PC-3 (cell line): ENCODE results near the gene LRRC4B. TPM values are rescaled to one million over a fixed set of nuclear protein-coding genes. Genes with fewer than 3 reads are reported as not detected.

ENCODE experiments used
- ATAC-seq: fragments of 200-7000 bp; cut with Tn5 transposase; 2 replicates; pipeline ENCODE4 v1.9.1; 2020; ENCODE audit warnings: mild to moderate bottlenecking, moderate library complexity
- BruUV-seq: library from RNA; stranded (reverse); fragments of 400-500 nt; replicated peaks from 2 replicates; lab custom pipeline; 2021; lab: Mats Ljungman, UMichigan
- CTCF ChIA-PET: fragments of 300-600 bp; sonication (Branson Sonifier 250); formaldehyde crosslinking; loops from one replicate; lab custom pipeline; 2022; ENCODE audit warnings: antibody characterized with exemption; lab: Charles Lee
- POLR2A ChIA-PET: fragments of 300-600 bp; sonication (Branson Sonifier 250); formaldehyde crosslinking; loops from one replicate; lab custom pipeline; 2022; ENCODE audit warnings: antibody characterized with exemption; ENCODE audit not compliant: unreplicated experiment; lab: Charles Lee
- DNase-seq: peaks from one replicate; pipeline ENCODE4 v3.0.0-alpha.2; 2015
- H2AFZ ChIP-seq: fragments of 300-600 bp; sonication (generic); 2 replicates; pipeline ENCODE4 v1.6.0; 2016; ENCODE audit warnings: antibody characterized with exemption, low read length
- H3F3A ChIP-seq: fragments of 300-600 bp; sonication (generic); one replicate; pipeline ENCODE4 v1.6.0; 2017; ENCODE audit warnings: antibody characterized with exemption, low read length, control low read depth, mild to moderate bottlenecking; ENCODE audit not compliant: unreplicated experiment
- H3K27ac ChIP-seq: fragments of 300-600 bp; sonication (generic); 2 replicates; pipeline ENCODE4 v1.5.1; 2016; ENCODE audit warnings: mild to moderate bottlenecking, low read length
- H3K27me3 ChIP-seq: fragments of 300-600 bp; sonication (generic); 2 replicates; pipeline ENCODE4 v1.6.1; 2016; ENCODE audit warnings: low read length, mixed read lengths
- H3K36me3 ChIP-seq: fragments of 300-600 bp; sonication (generic); 2 replicates; pipeline ENCODE4 v1.6.1; 2016; ENCODE audit warnings: low read depth, mixed run types, low read length, mixed read lengths
- H3K4me1 ChIP-seq: fragments of 300-600 bp; sonication (generic); 2 replicates; pipeline ENCODE4 v1.5.1; 2016; ENCODE audit warnings: low read length; ENCODE audit not compliant: insufficient read depth
- H3K4me2 ChIP-seq: fragments of 300-600 bp; sonication (generic); 2 replicates; pipeline ENCODE4 v1.6.0; 2016; ENCODE audit warnings: low read length
- H3K4me3 ChIP-seq: fragments of 300-600 bp; sonication (generic); 2 replicates; pipeline ENCODE4 v1.5.1; 2016; ENCODE audit warnings: mild to moderate bottlenecking, low read length, mixed read lengths
- H3K79me2 ChIP-seq: fragments of 300-600 bp; sonication (generic); 2 replicates; pipeline ENCODE4 v1.6.1; 2017; ENCODE audit warnings: low read length, mixed read lengths
- H3K9ac ChIP-seq: fragments of 300-600 bp; sonication (generic); 2 replicates; pipeline ENCODE4 v1.6.0; 2016; ENCODE audit warnings: mild to moderate bottlenecking, low read length
- H3K9me2 ChIP-seq: fragments of 300-600 bp; sonication (generic); replicated peaks from 2 replicates; pipeline ENCODE4 v1.6.1; 2016; ENCODE audit warnings: mixed run types, low read length, mixed read lengths
- H3K9me3 ChIP-seq: fragments of 300-600 bp; sonication (generic); 2 replicates; pipeline ENCODE4 v1.6.1; 2016; ENCODE audit warnings: low read length, mixed read lengths
- H4K20me1 ChIP-seq: fragments of 300-600 bp; sonication (generic); 2 replicates; pipeline ENCODE4 v1.6.1; 2016; ENCODE audit warnings: low read length, mixed read lengths
- CTCF ChIP-seq: fragments of 300-600 bp; sonication (generic); conservative IDR thresholded peaks from 2 replicates; pipeline ENCODE4 v1.5.1; 2017; ENCODE audit warnings: antibody characterized with exemption, low read depth, mild to moderate bottlenecking, low read length
- EZH2 ChIP-seq: fragments of 300-600 bp; sonication (generic); IDR thresholded peaks from one replicate; pipeline ENCODE4 v1.6.1; 2017; ENCODE audit warnings: antibody characterized with exemption, mild to moderate bottlenecking, low read length; ENCODE audit not compliant: unreplicated experiment
- EZH2phosphoT487 ChIP-seq: fragments of 300-600 bp; sonication (generic); IDR thresholded peaks from 2 replicates; pipeline ENCODE4 v1.6.1; 2018; ENCODE audit warnings: mild to moderate bottlenecking, antibody characterized with exemption, low read length, borderline replicate concordance
- intact Hi-C: fragments of 100-400 bp; cut with micrococcal nuclease; formaldehyde crosslinking; loops from 2 replicates; pipeline ENCODE4 v1.9.0; 2023
- total RNA-seq: library from RNA; depleted of rRNA; stranded (reverse); fragments of >200 nt; gene quantifications from 2 replicates; pipeline ENCODE4 v1.2.3, GENCODE V29; 2014

LRRC4B gene
- total RNA-seq, 1 experiment from 2014 or later, result 0.26 TPM

GRCh38 chr19:50551034-50551714, 17.1 kb downstream of the LRRC4B start:
- Histone ChIP-seq H3K4me2 (no peak overlapping the region), H3F3A (no peaks in the 10 kb centered on the region), H3K79me2 (no peaks in the 10 kb centered on the region), H3K36me3 (no peaks in the 10 kb centered on the region), H3K27me3 (peaks cover 53% of the 10 kb centered on the region), H3K9me3 (no peaks in the 10 kb centered on the region), H3K4me1 (no peaks in the 10 kb centered on the region), H3K9me2 (no peaks in the 10 kb centered on the region), H4K20me1 (no peaks in the 10 kb centered on the region), H3K9ac (no peak overlapping the region), H3K27ac (no peak overlapping the region), H3K4me3 (no peak overlapping the region), H2AFZ (no peak overlapping the region)
- intact Hi-C loops, result no loop called here
- ChIA-PET CTCF (no interaction called here), POLR2A (no interaction called here)
- no peak for TF ChIP-seq EZH2
- no peak for TF ChIP-seq CTCF
- TF ChIP-seq EZH2phosphoT487, result no peak
- ATAC-seq (no peak), DNase-seq (no peak)
- no TSS peak for BruUV-seq

GRCh38 chr19:50550594-50550966, 17.7 kb downstream of the LRRC4B start:
- intact Hi-C loops, result no loop called here
- Histone ChIP-seq H3K79me2 (no peaks in the 10 kb centered on the region), H3K9ac (no peak overlapping the region), H3K9me2 (no peaks in the 10 kb centered on the region), H3K36me3 (no peaks in the 10 kb centered on the region), H3F3A (no peaks in the 10 kb centered on the region), H3K4me2 (no peak overlapping the region), H3K9me3 (no peaks in the 10 kb centered on the region), H4K20me1 (no peaks in the 10 kb centered on the region), H2AFZ (no peak overlapping the region), H3K27ac (no peak overlapping the region), H3K27me3 (peaks cover 53% of the 10 kb centered on the region), H3K4me1 (no peaks in the 10 kb centered on the region), H3K4me3 (no peak overlapping the region)
- TF ChIP-seq EZH2phosphoT487 (no peak), EZH2 (no peak), CTCF (no peak)
- POLR2A ChIA-PET, result no interaction called here
- BruUV-seq, result no TSS peak
- ATAC-seq (no peak), DNase-seq (no peak)
- CTCF ChIA-PET, result no interaction called here

- no peaks in the 10 kb centered on the region for H4K20me1 ChIP-seq
- H3K4me3 ChIP-seq, result no peak overlapping the region
- H3K4me1 ChIP-seq, result no peaks in the 10 kb centered on the region
- no peaks in the 10 kb centered on the region for H3K9me2 ChIP-seq
- CTCF ChIA-PET, result no interaction called here
- no peak overlapping the region for H3K9ac ChIP-seq
- H3K27ac ChIP-seq, result no peak overlapping the region
- no peak overlapping the region for H3K4me2 ChIP-seq
- H3F3A ChIP-seq, result no peaks in the 10 kb centered on the region
- BruUV-seq, result no TSS peak
- DNase-seq, result no peak
- H3K79me2 ChIP-seq, result no peaks in the 10 kb centered on the region
- no peaks in the 10 kb centered on the region for H3K9me3 ChIP-seq
- no peaks in the 10 kb centered on the region for H3K36me3 ChIP-seq
- no peak overlapping the region for H2AFZ ChIP-seq
- intact Hi-C loops, result no loop called here
- H3K27me3 ChIP-seq, result peaks cover 53% of the 10 kb centered on the region
- POLR2A ChIA-PET, result no interaction called here
- 0 out of 2 replicates have a peak, but pooled peaks have one; percentile 26 for ATAC-seq
- TF ChIP-seq CTCF (no peak), EZH2 (no peak), EZH2phosphoT487 (no peak)
Observed at GRCh38 chr19:50549927-50550593, 18.2 kb downstream of the LRRC4B start.
